GM10248 (cell line): ENCODE data around the gene HPSE2.
"Not testable (repeated sequence)": the region's sequence is repeated elsewhere in the genome, so short reads cannot be mapped to it uniquely, and the experiment has no call there.

ENCODE experiments used
- CTCF ChIA-PET: fragments of 300-600 bp; sonication (Branson Sonifier 250); formaldehyde crosslinking; extraction: SDS; loops from one replicate; lab custom pipeline; 2021; ENCODE audit warnings: antibody characterized with exemption; lab: Yijun Ruan, JAX
- POLR2A ChIA-PET: fragments of 350-650 bp; sonication (Branson Sonifier 250); formaldehyde crosslinking; extraction: SDS; loops from one replicate; lab custom pipeline; 2020; ENCODE audit warnings: antibody characterized with exemption; lab: Yijun Ruan, JAX
- DNase-seq: peaks from one replicate; pipeline ENCODE4 v3.0.0; 2012; ENCODE audit errors: extremely low spot score
- CTCF ChIP-seq: IDR thresholded peaks from 2 replicates; pipeline ENCODE4 v1.5.1; 2012; ENCODE audit warnings: mild to moderate bottlenecking, low read depth; ENCODE audit errors: extremely low read depth, missing control alignments, control extremely low read depth

The HPSE2 gene

DNA sequence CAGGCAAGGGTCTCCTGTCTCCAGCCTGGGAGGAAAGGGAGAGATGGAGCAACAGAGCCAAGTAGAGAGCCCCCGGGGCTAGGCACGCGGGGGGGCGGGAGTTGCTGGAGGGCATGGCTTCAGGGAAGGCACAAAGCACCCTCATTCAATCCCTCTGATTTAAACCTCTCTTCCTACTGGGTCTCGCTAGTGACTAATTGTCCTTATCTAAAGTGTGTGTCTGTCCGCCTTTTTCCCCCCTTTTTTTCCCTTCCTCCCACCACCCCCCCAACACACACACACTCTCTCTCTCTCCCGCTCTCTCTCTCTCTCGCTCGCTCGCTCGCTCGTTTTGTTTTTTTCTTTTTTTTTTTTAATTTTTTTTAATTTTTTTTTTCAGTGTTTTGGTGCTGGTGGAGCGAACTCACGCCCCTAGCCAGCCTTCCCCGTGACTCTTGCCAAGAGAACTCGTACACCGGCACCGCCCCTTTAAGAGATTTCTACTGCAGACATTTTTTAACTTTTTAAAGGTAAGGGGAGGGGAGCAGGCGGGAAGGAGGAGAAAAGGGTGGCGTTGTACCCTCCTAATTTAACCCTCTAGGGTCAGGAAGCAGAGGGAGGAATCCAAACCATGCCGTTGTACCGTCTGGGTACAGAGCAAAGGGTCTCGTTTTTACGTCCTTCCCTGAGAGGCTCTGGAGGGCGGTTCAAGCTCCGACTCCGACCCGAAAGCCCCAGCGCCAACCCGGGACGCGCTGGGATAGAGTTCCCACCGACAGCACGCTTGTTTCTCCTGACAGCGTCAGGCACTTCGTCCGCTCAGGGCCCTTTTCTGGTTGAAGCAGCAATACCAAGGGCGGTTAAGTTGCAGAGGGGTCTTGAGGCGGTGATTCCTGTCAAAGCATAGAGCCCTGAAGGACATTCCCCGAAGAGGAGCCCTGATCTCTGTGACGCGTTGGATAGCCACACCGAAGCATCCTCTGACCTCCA is at the start of gene HPSE2:
TSS of gene HPSE2 (minus strand) at position 195 of the 969 bp plus-strand sequence.
- DNase-seq = no peak
- no peak for TF ChIP-seq CTCF
- CTCF ChIA-PET = interaction anchor here (1.3 kb wide), 1 partner anchor 13 kb away, joined by 3 read pairs; no protein-coding TSS in a partner anchor
- POLR2A ChIA-PET = no interaction called here

- CTCF ChIA-PET = interaction anchor here (1.6 to 3.1 kb wide), 3 partner anchors 7 to 814 kb away, joined by 3 to 17 read pairs (median 6); no protein-coding TSS in a partner anchor
- no peak for DNase-seq
- POLR2A ChIA-PET = interaction anchor here (0.6 kb wide), 1 partner anchor 805 kb away, joined by 3 read pairs; no protein-coding TSS in a partner anchor
- TF ChIP-seq CTCF = no peak
Observed at GRCh38 chr10:99280472-99280871, 44.8 kb upstream of the HPSE2 start.

GRCh38 chr10:99279626-99280111 is 44.0 kb upstream of the HPSE2 start:
- DNase-seq = no peak
- ChIA-PET CTCF (interaction anchor here (1.2 to 3.1 kb wide), 4 partner anchors 8 to 813 kb away, joined by 3 to 17 read pairs (median 4); no protein-coding TSS in a partner anchor), POLR2A (interaction anchor here (0.6 kb wide), 1 partner anchor 454 kb away, joined by 6 read pairs; no protein-coding TSS in a partner anchor)
- no peak for TF ChIP-seq CTCF

DNA sequence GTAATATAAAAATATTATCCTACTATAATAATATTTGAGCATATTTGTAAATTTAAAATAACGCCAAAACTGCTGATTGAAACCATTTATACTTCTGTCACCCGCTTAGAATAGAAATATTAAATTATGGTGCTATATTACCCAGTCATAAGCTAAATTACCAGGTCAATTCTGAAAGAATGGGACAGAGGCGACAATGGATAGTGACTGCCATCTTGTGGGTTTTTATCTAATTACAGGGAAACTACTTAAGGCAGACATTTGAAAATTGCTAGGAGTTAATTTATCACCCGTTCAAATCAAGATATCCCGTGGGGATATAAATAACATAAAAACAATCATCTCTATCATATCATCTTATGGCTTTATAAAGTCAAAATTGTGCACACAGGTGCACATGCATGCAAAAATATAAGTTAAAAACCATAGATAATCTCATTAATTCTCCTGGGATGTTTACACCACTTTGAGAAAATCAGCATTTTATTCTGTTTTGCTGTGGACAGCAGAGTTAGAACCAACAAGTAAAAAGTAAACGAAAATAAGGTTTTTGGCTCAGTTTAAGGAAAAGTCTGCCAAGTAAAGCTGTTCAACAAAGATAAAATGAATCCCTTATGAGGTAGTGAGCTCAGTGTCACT is 41.3 kb upstream of the HPSE2 start:
- ChIA-PET POLR2A (no interaction called here), CTCF (interaction anchor here (0.8 to 2.0 kb wide), 7 partner anchors 9 to 852 kb away, joined by 3 to 7 read pairs (median 3); no protein-coding TSS in a partner anchor)
- DNase-seq = no peak
- TF ChIP-seq CTCF = peak; percentile 28

- TF ChIP-seq CTCF = no peak
- CTCF ChIA-PET = interaction anchor here (1.0 to 2.2 kb wide), 2 partner anchors 20 to 799 kb away, joined by 3 to 7 read pairs; no protein-coding TSS in a partner anchor
- POLR2A ChIA-PET = no interaction called here
- no peak for DNase-seq
Observed at GRCh38 chr10:99266383-99266782, 30.7 kb upstream of the HPSE2 start.

DNA sequence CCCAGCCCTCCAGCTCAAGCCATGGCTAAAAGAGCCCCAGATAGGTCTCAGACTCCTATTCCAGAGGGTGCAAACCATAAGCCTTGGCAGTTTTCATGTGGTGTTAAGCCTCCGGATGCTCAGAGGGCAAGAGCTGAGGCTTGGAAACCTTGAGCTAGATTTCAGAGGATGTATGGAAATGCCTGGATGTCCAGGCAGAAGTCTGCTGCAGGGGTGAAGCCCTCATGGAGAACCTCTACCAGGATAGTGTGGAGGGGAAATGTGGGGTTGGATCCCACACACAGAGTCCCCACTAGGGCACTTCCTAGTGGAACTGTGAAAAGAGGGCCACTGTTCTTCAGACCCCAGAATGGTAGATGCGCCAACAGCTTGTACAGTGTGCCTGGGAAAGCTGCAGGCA is 13.2 kb upstream of the HPSE2 start:
- ChIA-PET CTCF (interaction anchor here (1.0 to 2.2 kb wide), 4 partner anchors 12 to 781 kb away, joined by 3 to 6 read pairs (median 3); no protein-coding TSS in a partner anchor), POLR2A (no interaction called here)
- DNase-seq = no peak
- no peak for TF ChIP-seq CTCF

DNA sequence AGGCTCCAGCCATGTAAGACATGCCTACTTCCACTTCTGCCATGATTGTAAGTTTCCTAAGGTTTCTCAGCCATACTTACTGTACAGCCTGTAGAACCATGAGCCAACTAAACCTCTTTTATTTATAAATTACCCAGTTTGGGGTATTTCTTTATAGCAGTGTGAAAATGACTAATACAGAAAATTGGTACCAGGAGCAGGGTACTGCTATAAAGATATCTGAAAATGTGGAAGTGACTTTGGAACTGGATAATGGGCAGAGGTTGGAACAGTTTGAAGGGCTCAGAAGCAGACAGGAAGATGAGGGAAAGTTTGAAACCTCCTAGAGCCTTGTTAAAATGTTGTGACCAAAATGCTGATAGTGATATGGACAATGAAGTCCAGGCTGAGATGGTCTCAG is 12.2 kb upstream of the HPSE2 start:
- POLR2A ChIA-PET, DNase-seq: not testable (repeated sequence)
- CTCF ChIA-PET = interaction anchor here (1.6 to 2.2 kb wide), 3 partner anchors 777 to 825 kb away, joined by 4 to 11 read pairs (median 6); no protein-coding TSS in a partner anchor
